ENCODE data around the gene AOC1.
"Not testable (repeated sequence)": the region's sequence is repeated elsewhere in the genome, so short reads cannot be mapped to it uniquely, and the experiment has no call there.

Gene AOC1

DNA sequence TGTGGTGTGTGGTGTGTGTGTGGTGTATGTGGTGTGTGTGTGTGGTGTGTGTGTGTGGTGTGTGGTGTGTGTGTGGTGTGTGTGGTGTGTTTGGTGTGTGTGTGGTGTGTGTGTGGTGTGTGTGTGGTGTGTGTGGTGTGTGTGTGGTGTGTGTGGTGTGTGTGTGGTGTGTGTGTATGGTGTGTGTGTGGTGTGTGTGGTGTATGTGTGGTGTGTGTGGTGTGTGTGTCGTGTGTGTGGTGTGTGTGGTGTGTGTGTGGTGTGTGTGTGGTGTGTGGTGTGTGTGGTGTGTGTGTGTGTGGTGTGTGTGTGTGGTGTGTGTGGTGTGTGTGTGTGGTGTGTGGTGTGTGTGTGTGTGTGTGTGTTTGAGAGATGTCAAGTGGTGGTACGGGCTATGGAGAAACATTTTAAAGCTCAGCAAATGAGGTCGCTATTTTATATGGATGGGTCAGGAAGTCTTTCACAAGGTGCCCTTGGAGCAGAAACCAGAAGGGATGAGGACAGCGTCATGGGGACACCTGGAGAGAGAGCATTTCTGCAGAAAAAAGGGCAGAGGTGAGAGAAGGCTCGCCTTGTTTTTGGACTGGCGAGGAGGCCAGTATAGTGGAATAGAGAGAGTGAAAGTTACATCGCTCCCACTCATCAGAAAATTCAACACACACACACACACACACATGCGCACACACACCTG, 58.1 kb downstream of the AOC1 start:
- not testable (repeated sequence) for H3K4me3 ChIP-seq (ENCODE audit: low read depth, low read length)

DNA sequence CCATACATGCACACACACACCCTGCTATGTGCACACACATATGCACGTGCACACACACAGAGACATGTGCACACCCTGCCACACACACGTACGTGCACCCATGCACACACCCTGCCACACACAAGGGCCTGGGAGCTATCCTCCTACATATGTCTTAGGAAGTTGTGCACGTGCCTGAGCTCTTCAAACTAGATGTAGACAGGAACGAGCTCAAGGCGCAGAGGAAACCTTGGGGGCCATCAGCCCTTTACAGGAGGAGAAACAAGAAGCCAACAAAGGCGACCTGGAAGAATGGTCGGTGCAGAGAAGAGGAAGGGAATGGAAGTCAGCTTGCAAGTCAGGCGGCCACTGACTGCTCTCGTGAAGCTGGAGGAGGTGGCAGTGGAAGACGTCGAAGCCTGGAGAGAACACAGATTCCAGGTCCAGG, 58.7 kb downstream of the AOC1 start:
- H3K4me3 ChIP-seq (ENCODE audit: low read depth, low read length): no peak overlapping the region
- DNase-seq (ENCODE audit: low read depth): no peak

More for the DNA sequence above, 58.1 kb downstream of the AOC1 start:
- DNase-seq (ENCODE audit: low read depth): not testable (repeated sequence)

Measured in skeletal muscle cell (primary cell).